KBM-7 (cell line): ENCODE results near the gene STON2.
A peak's percentile ranks its signal among the peaks of the same experiment; 100 is the strongest.
"Not testable (repeated sequence)": the region's sequence is repeated elsewhere in the genome, so short reads cannot be mapped to it uniquely, and the experiment has no call there.

ENCODE experiments used
- DNase-seq: peaks from one replicate; pipeline ENCODE4 v3.0.0-alpha.2; 2015
- in situ Hi-C: fragments of 300-500 bp; cut with MboI; formaldehyde crosslinking; loops from 2 replicates; pipeline ENCODE4 v1.14.3; 2020; ENCODE audit warnings: low sequenced_read_pairs, low pct_unique_long_range_greater_than_20kb, mixed read lengths

Gene STON2

GRCh38 chr14:81400202-81400678 is at the start of gene STON2:
Gene STON2 (minus strand): TSS chr14:81400324. CDS start chr14:81398382, 1,942 bp downstream.
- peak; percentile 90 for DNase-seq
- in situ Hi-C loops = no loop called here

GRCh38 chr14:81449576-81449975 is 49.5 kb upstream of the STON2 start:
- in situ Hi-C loops = no loop called here

GRCh38 chr14:81449114-81449513 is 49.0 kb upstream of the STON2 start:
- no peak for DNase-seq
- in situ Hi-C loops = no loop called here

More at GRCh38 chr14:81449576-81449975, 49.5 kb upstream of the STON2 start:
- DNase-seq = no peak

GRCh38 chr14:81447021-81447764 is 47.1 kb upstream of the STON2 start:
- in situ Hi-C loops = no loop called here

GRCh38 chr14:81446279-81447007 is 46.3 kb upstream of the STON2 start:
- no peak for DNase-seq

More at GRCh38 chr14:81447021-81447764, 47.1 kb upstream of the STON2 start:
- DNase-seq = no peak

GRCh38 chr14:81441626-81442134 is 41.6 kb upstream of the STON2 start:
- no peak for DNase-seq
- in situ Hi-C loops = no loop called here

More at GRCh38 chr14:81446279-81447007, 46.3 kb upstream of the STON2 start:
- in situ Hi-C loops = no loop called here

GRCh38 chr14:81440041-81440440 is 39.9 kb upstream of the STON2 start:
- in situ Hi-C loops = no loop called here
- no peak for DNase-seq

- in situ Hi-C loops = no loop called here
- no peak for DNase-seq
Measured at GRCh38 chr14:81437244-81437643, 37.1 kb upstream of the STON2 start.

GRCh38 chr14:81436296-81437138 is 36.4 kb upstream of the STON2 start:
- peak; percentile 83 for DNase-seq
- in situ Hi-C loops = no loop called here

GRCh38 chr14:81435391-81436295 is 35.5 kb upstream of the STON2 start:
- in situ Hi-C loops = no loop called here
- peak; percentile 76 for DNase-seq

GRCh38 chr14:81435048-81435390 is 34.9 kb upstream of the STON2 start:
- DNase-seq = no peak
- in situ Hi-C loops = no loop called here

- in situ Hi-C loops = no loop called here
- peak; percentile 87 for DNase-seq
Measured at GRCh38 chr14:81434230-81434629, 34.1 kb upstream of the STON2 start.

GRCh38 chr14:81433378-81433777 is 33.3 kb upstream of the STON2 start:
- in situ Hi-C loops = no loop called here

GRCh38 chr14:81432219-81432661 is 32.1 kb upstream of the STON2 start:
- DNase-seq = no peak
- in situ Hi-C loops = no loop called here

More at GRCh38 chr14:81433378-81433777, 33.3 kb upstream of the STON2 start:
- DNase-seq = no peak

GRCh38 chr14:81430235-81430634 is 30.1 kb upstream of the STON2 start:
- DNase-seq = no peak
- in situ Hi-C loops = no loop called here

GRCh38 chr14:81429749-81430148 is 29.6 kb upstream of the STON2 start:
- DNase-seq, in situ Hi-C loops: not testable (repeated sequence)

GRCh38 chr14:81429028-81429427 is 28.9 kb upstream of the STON2 start:
- no peak for DNase-seq
- in situ Hi-C loops = no loop called here

- in situ Hi-C loops = no loop called here
Measured at GRCh38 chr14:81427348-81428058, 27.4 kb upstream of the STON2 start.

More at GRCh38 chr14:81427348-81428058, 27.4 kb upstream of the STON2 start:
- peak; percentile 98 for DNase-seq
